Activated naive CD8-positive, alpha-beta T cell treated with anti-CD3 and anti-CD28 coated beads, Interleukin-2, amount 50 U/mL, for 24 hours (primary cell): ENCODE measurements around the gene RBPMS2.
"Not testable (repeated sequence)": the region's sequence is repeated elsewhere in the genome, so short reads cannot be mapped to it uniquely, and the experiment has no call there.

Source experiments
- ATAC-seq: fragments of 150-1000 bp; cut with Tn5 transposase; one replicate; pipeline ENCODE4 v1.10.0; 2021
- DNase-seq: peaks from one replicate; pipeline ENCODE4 v3.0.0; 2021
- H3K27ac Mint-ChIP-seq: one replicate; pipeline ENCODE4 v1.8.0; 2021; ENCODE audit warnings: mild to moderate bottlenecking, mixed read lengths
- H3K27me3 Mint-ChIP-seq: one replicate; pipeline ENCODE4 v1.8.0; 2021; ENCODE audit warnings: mixed read lengths
- H3K36me3 Mint-ChIP-seq: one replicate; pipeline ENCODE4 v1.8.0; 2021; ENCODE audit warnings: low read depth, mixed read lengths
- H3K4me1 Mint-ChIP-seq: one replicate; pipeline ENCODE4 v1.8.0; 2021; ENCODE audit warnings: mixed read lengths
- H3K4me3 Mint-ChIP-seq: one replicate; pipeline ENCODE4 v1.8.0; 2021; ENCODE audit warnings: mild to moderate bottlenecking, moderate library complexity, mixed read lengths
- H3K9me3 Mint-ChIP-seq: one replicate; pipeline ENCODE4 v1.8.0; 2021; ENCODE audit warnings: mixed read lengths

The RBPMS2 gene

GRCh38 chr15:64753480-64754185 is 21.8 kb downstream of the RBPMS2 start:
- Mint-ChIP-seq H3K27me3 (no peaks in the 10 kb centered on the region), H3K36me3 (no peaks in the 10 kb centered on the region)
- ATAC-seq: peak; percentile 52

GRCh38 chr15:64751464-64751863 is 23.9 kb downstream of the RBPMS2 start:
- H3K27ac Mint-ChIP-seq: no peak overlapping the region
- DNase-seq (no peak), ATAC-seq (no peak)
- no peak overlapping the region for H3K4me3 Mint-ChIP-seq
- H3K36me3 Mint-ChIP-seq: no peaks in the 10 kb centered on the region
- H3K9me3 Mint-ChIP-seq: no peaks in the 10 kb centered on the region
- no peaks in the 10 kb centered on the region for H3K27me3 Mint-ChIP-seq
- H3K4me1 Mint-ChIP-seq: peaks cover 11% of the 10 kb centered on the region

More at GRCh38 chr15:64753480-64754185, 21.8 kb downstream of the RBPMS2 start:
- DNase-seq: no peak
- Mint-ChIP-seq H3K4me3 (no peak overlapping the region), H3K4me1 (peaks cover 11% of the 10 kb centered on the region), H3K9me3 (no peaks in the 10 kb centered on the region), H3K27ac (no peak overlapping the region)

GRCh38 chr15:64749999-64750657 is 25.3 kb downstream of the RBPMS2 start:
- Mint-ChIP-seq H3K27me3 (peaks cover 2% of the 10 kb centered on the region), H3K4me1 (peaks cover 9% of the 10 kb centered on the region), H3K36me3 (no peaks in the 10 kb centered on the region), H3K4me3 (no peak overlapping the region), H3K27ac (no peak overlapping the region), H3K9me3 (no peaks in the 10 kb centered on the region)
- DNase-seq (no peak), ATAC-seq (peak; percentile 17)

- no peak for ATAC-seq
- Mint-ChIP-seq H3K27ac (no peak overlapping the region), H3K36me3 (no peaks in the 10 kb centered on the region), H3K27me3 (peaks cover 2% of the 10 kb centered on the region), H3K4me3 (no peak overlapping the region), H3K4me1 (peaks cover 6% of the 10 kb centered on the region), H3K9me3 (no peaks in the 10 kb centered on the region)
- DNase-seq: no peak
Measured at GRCh38 chr15:64749167-64749566, 26.2 kb downstream of the RBPMS2 start.

GRCh38 chr15:64748251-64748650 is 27.1 kb downstream of the RBPMS2 start:
- DNase-seq: no peak
- Mint-ChIP-seq H3K36me3 (no peaks in the 10 kb centered on the region), H3K27me3 (peaks cover 2% of the 10 kb centered on the region), H3K4me3 (no peak overlapping the region), H3K4me1 (peaks cover 3% of the 10 kb centered on the region), H3K9me3 (no peaks in the 10 kb centered on the region), H3K27ac (no peak overlapping the region)
- ATAC-seq: no peak

- ATAC-seq (no peak), DNase-seq (no peak)
- Mint-ChIP-seq H3K9me3 (no peaks in the 10 kb centered on the region), H3K27ac (no peak overlapping the region), H3K36me3 (no peaks in the 10 kb centered on the region), H3K4me3 (no peak overlapping the region), H3K4me1 (no peaks in the 10 kb centered on the region), H3K27me3 (peaks cover 2% of the 10 kb centered on the region)
Measured at GRCh38 chr15:64747578-64747977, 27.8 kb downstream of the RBPMS2 start.

- Mint-ChIP-seq H3K9me3 (no peaks in the 10 kb centered on the region), H3K4me1 (no peaks in the 10 kb centered on the region), H3K27ac (no peak overlapping the region), H3K4me3 (no peak overlapping the region), H3K27me3 (peaks cover 2% of the 10 kb centered on the region), H3K36me3 (no peaks in the 10 kb centered on the region)
- no peak for DNase-seq
- ATAC-seq: no peak
Measured at GRCh38 chr15:64746921-64747320, 28.5 kb downstream of the RBPMS2 start.

GRCh38 chr15:64746356-64746755 is 29.0 kb downstream of the RBPMS2 start:
- no peaks in the 10 kb centered on the region for H3K36me3 Mint-ChIP-seq
- peaks cover 2% of the 10 kb centered on the region for H3K27me3 Mint-ChIP-seq
- DNase-seq (no peak), ATAC-seq (no peak)
- H3K9me3 Mint-ChIP-seq: no peaks in the 10 kb centered on the region
- no peaks in the 10 kb centered on the region for H3K4me1 Mint-ChIP-seq
- no peak overlapping the region for H3K27ac Mint-ChIP-seq
- H3K4me3 Mint-ChIP-seq: no peak overlapping the region

- ATAC-seq (no peak), DNase-seq (no peak)
- no peaks in the 10 kb centered on the region for H3K4me1 Mint-ChIP-seq
- H3K36me3 Mint-ChIP-seq: no peaks in the 10 kb centered on the region
- H3K27me3 Mint-ChIP-seq: peaks cover 2% of the 10 kb centered on the region
- H3K27ac Mint-ChIP-seq: no peak overlapping the region
- no peak overlapping the region for H3K4me3 Mint-ChIP-seq
- H3K9me3 Mint-ChIP-seq: no peaks in the 10 kb centered on the region
Measured at GRCh38 chr15:64743691-64744090, 31.7 kb downstream of the RBPMS2 start.

- no peaks in the 10 kb centered on the region for H3K9me3 Mint-ChIP-seq
- DNase-seq (no peak), ATAC-seq (no peak)
- H3K27ac Mint-ChIP-seq: no peak overlapping the region
- H3K27me3 Mint-ChIP-seq: peaks cover 2% of the 10 kb centered on the region
- no peaks in the 10 kb centered on the region for H3K36me3 Mint-ChIP-seq
- no peak overlapping the region for H3K4me3 Mint-ChIP-seq
- H3K4me1 Mint-ChIP-seq: no peaks in the 10 kb centered on the region
Measured at GRCh38 chr15:64742921-64743320, 32.5 kb downstream of the RBPMS2 start.

- no peak overlapping the region for H3K27ac Mint-ChIP-seq
- H3K4me3 Mint-ChIP-seq: no peak overlapping the region
- H3K4me1 Mint-ChIP-seq: no peaks in the 10 kb centered on the region
- DNase-seq: no peak
- no peaks in the 10 kb centered on the region for H3K9me3 Mint-ChIP-seq
- no peaks in the 10 kb centered on the region for H3K36me3 Mint-ChIP-seq
- no peak for ATAC-seq
- peaks cover 2% of the 10 kb centered on the region for H3K27me3 Mint-ChIP-seq
Measured at GRCh38 chr15:64742385-64742784, 33.0 kb downstream of the RBPMS2 start.

GRCh38 chr15:64741708-64742107 is 33.7 kb downstream of the RBPMS2 start:
- not testable (repeated sequence) for DNase-seq, H3K4me3 Mint-ChIP-seq, H3K9me3 Mint-ChIP-seq, H3K4me1 Mint-ChIP-seq, H3K27me3 Mint-ChIP-seq, H3K27ac Mint-ChIP-seq, H3K36me3 Mint-ChIP-seq, ATAC-seq

- no peaks in the 10 kb centered on the region for H3K9me3 Mint-ChIP-seq
- no peak overlapping the region for H3K4me3 Mint-ChIP-seq
- H3K27ac Mint-ChIP-seq: no peak overlapping the region
- no peaks in the 10 kb centered on the region for H3K4me1 Mint-ChIP-seq
- H3K36me3 Mint-ChIP-seq: no peaks in the 10 kb centered on the region
- no peaks in the 10 kb centered on the region for H3K27me3 Mint-ChIP-seq
- no peak for DNase-seq
- no peak for ATAC-seq
Measured at GRCh38 chr15:64740311-64741170, 34.8 kb downstream of the RBPMS2 start.

- ATAC-seq (no peak), DNase-seq (no peak)
- Mint-ChIP-seq H3K27me3 (no peaks in the 10 kb centered on the region), H3K36me3 (no peaks in the 10 kb centered on the region), H3K4me1 (no peaks in the 10 kb centered on the region), H3K4me3 (no peak overlapping the region), H3K9me3 (no peaks in the 10 kb centered on the region), H3K27ac (no peak overlapping the region)
Measured at GRCh38 chr15:64739577-64740143, 35.7 kb downstream of the RBPMS2 start.
